Measurements from ENCODE around the gene MYLK2. TPM values are rescaled to one million over a fixed set of nuclear protein-coding genes. Genes with fewer than 3 reads are reported as not detected.

Gene MYLK2
- total RNA-seq, 2 experiments from 2014 or later: 0.19 to 0.25 TPM

GRCh38 chr20:31845300-31845863, 26.2 kb downstream of the MYLK2 start, which contains the start of gene FOXS1:
Gene FOXS1, minus strand, starts transcription at chr20:31845604. Its CDS starts 62 bp downstream, at chr20:31845542.
- ChIA-PET POLR2A (no interaction called here), CTCF (interaction anchor here (0.5 to 2.3 kb wide), 5 partner anchors 22 to 187 kb away, joined by 3 to 18 read pairs (median 4); no protein-coding TSS in a partner anchor)

GRCh38 chr20:31846793-31847138, 27.6 kb downstream of the MYLK2 start:
- ChIA-PET CTCF (interaction anchor here (0.5 to 2.3 kb wide), 20 partner anchors 9 to 202 kb away, joined by 3 to 18 read pairs (median 3); no protein-coding TSS in a partner anchor), POLR2A (interaction anchor here (0.7 kb wide), 1 partner anchor 20 kb away, joined by 3 read pairs; no protein-coding TSS in a partner anchor)

GRCh38 chr20:31848088-31848999, 29.2 kb downstream of the MYLK2 start:
- POLR2A ChIA-PET: no interaction called here
- CTCF ChIA-PET: interaction anchor here (0.9 to 1.9 kb wide), 4 partner anchors 15 to 184 kb away, joined by 3 to 7 read pairs (median 3); no protein-coding TSS in a partner anchor

- CTCF ChIA-PET: interaction anchor here (0.8 to 3.7 kb wide), 3 partner anchors 20 to 293 kb away, joined by 3 to 21 read pairs (median 3); no protein-coding TSS in a partner anchor
- POLR2A ChIA-PET: no interaction called here
These were observed 30.3 kb downstream of the MYLK2 start for GRCh38 chr20:31849306-31849930.

DNA sequence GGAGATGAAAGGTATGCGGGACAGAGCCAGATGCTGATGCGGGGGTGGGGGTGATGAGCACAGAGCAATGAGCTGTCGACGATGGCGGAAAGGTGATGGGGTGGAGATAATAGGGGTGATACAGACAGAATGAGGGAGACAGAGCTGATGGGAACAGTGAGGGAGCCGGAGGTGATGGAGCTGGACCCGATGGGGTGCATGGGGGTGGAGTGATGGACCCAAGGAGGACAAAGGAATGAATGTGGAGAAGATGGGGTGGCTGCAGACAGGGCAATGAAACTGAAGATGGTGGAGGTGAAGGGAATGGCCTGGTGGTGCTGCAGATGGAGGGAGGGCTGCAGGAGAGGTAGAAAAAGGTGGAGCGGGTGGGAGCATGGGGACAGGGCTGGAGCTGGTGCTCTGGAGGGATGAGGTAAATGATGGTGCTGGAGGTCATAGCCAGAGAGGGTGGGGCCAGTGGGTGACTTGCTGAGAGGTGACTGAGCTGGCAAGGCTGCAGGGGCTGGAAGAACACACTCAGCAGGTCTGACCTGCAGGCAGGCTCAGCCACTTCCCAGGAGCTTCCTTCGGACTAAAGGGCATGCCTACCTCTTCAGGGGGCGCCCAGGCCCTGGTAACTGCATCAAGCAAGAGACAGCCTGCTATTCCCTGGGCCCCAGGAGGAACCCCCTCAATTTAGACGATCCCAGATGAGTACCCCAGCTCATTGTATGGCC, 32.2 kb downstream of the MYLK2 start:
- ChIA-PET CTCF (interaction anchor here (0.9 to 3.8 kb wide), 12 partner anchors 11 to 240 kb away, joined by 3 to 35 read pairs (median 4); partner anchors contain the start of gene PDRG1), POLR2A (no interaction called here)

DNA sequence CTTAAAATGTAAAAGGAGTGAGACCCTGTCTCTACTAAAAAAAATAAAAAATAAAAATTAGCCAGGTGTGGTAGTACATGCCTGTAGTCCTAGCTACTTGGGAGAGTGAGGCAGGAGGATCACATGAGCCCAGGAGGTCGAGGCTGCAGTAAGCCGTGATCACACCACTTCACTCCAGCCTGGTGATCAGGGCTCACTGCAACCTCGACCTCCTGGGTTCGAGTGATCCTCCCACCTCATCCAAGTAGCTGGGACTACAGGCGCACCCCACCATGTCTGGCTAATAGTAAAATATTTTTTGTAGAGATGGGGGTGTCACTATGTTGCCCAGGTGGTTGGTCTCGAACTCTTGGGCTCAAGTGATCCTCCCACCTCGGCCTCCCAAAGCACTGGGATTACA, 34.3 kb downstream of the MYLK2 start:
- ChIA-PET CTCF (interaction anchor here (0.7 to 3.8 kb wide), 15 partner anchors 9 to 240 kb away, joined by 3 to 35 read pairs (median 4); partner anchors contain the start of gene PDRG1), POLR2A (no interaction called here)

DNA sequence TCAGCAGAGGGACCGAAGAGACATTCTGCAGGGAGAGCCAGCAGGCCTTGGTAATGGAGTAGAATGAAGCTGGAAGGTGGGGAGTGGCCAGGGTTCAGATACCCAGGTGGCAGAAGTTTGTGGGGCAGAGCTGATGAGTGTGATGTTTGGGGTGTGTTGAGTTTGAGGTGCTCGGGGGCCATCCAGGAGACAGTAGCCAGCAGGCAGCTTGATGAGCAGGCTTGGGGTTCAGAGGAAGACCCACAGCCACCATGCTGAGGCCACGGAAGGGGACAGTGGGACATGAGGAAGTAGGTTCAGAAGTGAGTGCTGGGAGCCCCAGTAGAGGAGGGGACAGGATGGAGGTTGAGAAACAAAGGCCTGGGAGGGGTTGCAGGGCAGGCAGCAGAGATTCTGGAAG, 37.4 kb downstream of the MYLK2 start:
- CTCF ChIA-PET: interaction anchor here (0.9 kb wide), 1 partner anchor 10 kb away, joined by 3 read pairs; no protein-coding TSS in a partner anchor
- POLR2A ChIA-PET: no interaction called here

DNA sequence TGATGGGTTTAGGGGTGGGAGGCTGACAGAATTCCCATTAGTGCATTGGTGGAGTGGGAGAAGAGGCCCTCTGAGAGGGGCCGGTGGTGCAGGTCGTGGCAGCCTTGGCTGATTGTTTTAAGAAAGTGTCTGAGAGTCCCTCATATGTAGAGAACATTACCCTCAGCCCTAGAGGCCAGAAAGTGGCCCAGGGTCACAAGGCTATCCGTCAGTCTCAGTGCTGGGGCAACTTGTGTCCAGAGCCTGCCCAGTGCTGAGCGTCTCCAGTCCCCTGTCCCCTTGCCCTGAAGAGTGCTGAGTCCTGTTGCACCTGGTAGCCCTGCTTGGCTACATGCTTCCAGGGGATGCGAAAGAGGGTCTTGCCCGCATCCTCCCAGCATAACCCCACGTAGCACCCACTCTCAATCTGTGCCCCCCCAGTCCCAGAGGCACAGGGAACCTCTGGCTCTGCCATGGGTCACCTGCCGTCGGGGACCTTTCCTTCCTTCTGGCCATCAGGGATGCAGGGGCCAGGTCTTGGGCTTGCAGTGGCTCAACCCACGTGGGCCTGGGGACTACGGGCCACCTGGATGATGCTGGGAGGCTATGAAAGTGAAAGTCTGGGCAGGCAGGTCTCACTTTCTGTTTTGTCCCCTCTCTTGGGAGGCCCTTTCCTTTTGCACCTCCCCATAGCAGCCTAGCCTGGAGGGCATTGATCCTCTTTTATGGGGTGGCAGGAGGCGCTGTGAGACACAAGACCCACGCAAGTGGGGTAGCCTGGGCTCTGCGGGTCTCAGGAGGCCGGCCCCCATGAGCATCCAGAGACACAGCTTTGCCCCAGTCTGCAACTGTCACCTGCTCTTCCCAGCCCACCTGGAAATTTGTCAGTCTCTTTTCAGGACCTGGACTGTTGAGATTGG, 39.0 kb downstream of the MYLK2 start:
- POLR2A ChIA-PET: no interaction called here
- CTCF ChIA-PET: no interaction called here

GRCh38 chr20:31858760-31859083, 39.6 kb downstream of the MYLK2 start:
- POLR2A ChIA-PET: no interaction called here
- CTCF ChIA-PET: interaction anchor here (0.6 kb wide), 4 partner anchors 15 to 199 kb away, joined by 3 read pairs; no protein-coding TSS in a partner anchor

- CTCF ChIA-PET: interaction anchor here (0.6 to 1.0 kb wide), 5 partner anchors 14 to 199 kb away, joined by 3 to 5 read pairs (median 3); no protein-coding TSS in a partner anchor
- POLR2A ChIA-PET: no interaction called here
These were observed 40.3 kb downstream of the MYLK2 start for GRCh38 chr20:31859266-31859997.

DNA sequence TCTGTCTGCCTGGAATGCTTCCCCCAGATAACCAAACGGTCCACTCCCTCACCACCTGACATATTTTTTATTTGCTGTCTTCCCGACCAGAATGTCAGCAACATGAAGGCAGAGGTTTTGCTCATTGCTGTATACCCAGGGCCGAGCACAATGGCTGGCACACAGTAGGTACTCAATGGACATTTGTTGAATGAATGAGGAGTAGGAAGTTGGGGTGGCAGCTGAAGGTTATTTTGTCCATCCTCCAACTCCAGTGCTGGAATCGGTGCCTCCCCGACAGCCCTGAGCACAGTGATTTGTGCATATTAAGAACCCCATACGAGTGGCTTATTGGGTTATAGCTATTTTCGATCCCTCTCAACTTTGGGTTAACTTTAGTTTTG, 40.8 kb downstream of the MYLK2 start:
- POLR2A ChIA-PET: no interaction called here
- CTCF ChIA-PET: interaction anchor here (0.7 to 1.0 kb wide), 3 partner anchors 13 to 97 kb away, joined by 3 to 5 read pairs (median 4); no protein-coding TSS in a partner anchor

DNA sequence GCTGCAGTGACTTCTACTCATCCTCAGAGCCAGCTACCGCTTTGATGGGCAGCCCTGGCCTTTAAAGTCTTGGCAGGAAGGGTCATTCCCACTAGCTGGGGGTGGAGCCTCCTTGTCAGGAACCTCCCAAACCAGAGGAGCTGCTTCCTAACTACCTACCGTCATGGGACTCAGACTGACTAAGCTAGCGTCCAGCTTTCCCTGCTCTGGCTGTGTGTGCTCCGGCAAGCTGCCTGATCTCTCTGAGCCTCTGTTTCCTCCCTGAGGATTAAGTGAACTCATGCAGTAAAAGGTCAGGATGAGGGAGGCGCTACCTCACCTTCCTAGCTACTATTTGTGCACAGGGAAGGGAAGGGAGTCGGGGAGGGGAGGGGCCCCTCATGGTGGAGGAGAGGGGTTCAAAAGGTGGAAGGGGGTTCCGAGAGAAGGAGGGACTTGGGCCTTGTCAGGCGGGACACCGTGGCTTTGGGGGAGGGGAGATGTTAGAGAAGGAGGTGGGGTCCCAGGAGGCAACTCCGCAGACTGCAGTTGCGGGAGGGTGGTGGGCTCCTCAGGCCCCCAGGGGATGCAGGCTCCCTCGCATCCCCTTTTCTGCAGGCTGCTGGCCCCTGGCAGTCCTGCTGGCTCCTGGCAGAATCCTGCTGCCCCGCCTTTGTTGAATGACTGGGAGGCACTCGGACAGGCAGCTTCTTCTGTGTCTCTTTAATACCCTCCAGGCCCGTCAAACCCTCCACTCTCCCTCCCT, 41.4 kb downstream of the MYLK2 start:
- ChIA-PET POLR2A (no interaction called here), CTCF (interaction anchor here (0.7 to 1.0 kb wide), 3 partner anchors 14 to 97 kb away, joined by 3 to 5 read pairs (median 4); no protein-coding TSS in a partner anchor)

- ChIA-PET CTCF (no interaction called here), POLR2A (no interaction called here)
These were observed 41.9 kb downstream of the MYLK2 start for GRCh38 chr20:31861135-31861384.

- CTCF ChIA-PET: interaction anchor here (0.8 to 3.1 kb wide), 3 partner anchors 9 to 91 kb away, joined by 3 to 12 read pairs (median 5); no protein-coding TSS in a partner anchor
These were observed 42.4 kb downstream of the MYLK2 start for GRCh38 chr20:31861385-31862156.

DNA sequence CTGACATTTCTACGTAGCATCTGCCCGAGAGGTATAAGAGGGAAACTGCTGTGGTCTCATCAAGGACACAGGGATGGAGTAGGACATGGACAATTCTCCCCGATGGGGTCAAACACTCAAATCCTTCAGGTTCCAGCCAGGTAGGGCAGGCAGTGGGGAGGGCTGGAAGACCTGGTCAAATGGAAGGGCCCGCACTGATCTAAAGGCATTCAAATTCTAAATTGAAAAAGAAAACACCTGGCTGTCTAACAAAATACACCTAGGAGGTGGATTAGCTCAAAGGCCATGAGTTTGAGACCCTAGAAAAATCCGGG, 43.0 kb downstream of the MYLK2 start:
- ChIA-PET POLR2A (interaction anchor here (0.7 to 1.3 kb wide), 2 partner anchors 10 to 90 kb away, joined by 3 read pairs; no protein-coding TSS in a partner anchor), CTCF (interaction anchor here (0.8 to 3.1 kb wide), 4 partner anchors 10 to 91 kb away, joined by 3 to 12 read pairs (median 4); no protein-coding TSS in a partner anchor)

More at GRCh38 chr20:31861385-31862156, 42.4 kb downstream of the MYLK2 start:
- POLR2A ChIA-PET: interaction anchor here (0.7 kb wide), 1 partner anchor 91 kb away, joined by 3 read pairs; no protein-coding TSS in a partner anchor

GRCh38 chr20:31862506-31862905, 43.4 kb downstream of the MYLK2 start:
- ChIA-PET POLR2A (interaction anchor here (1.3 kb wide), 1 partner anchor 10 kb away, joined by 3 read pairs; no protein-coding TSS in a partner anchor), CTCF (interaction anchor here (1.0 to 3.1 kb wide), 4 partner anchors 10 to 90 kb away, joined by 3 to 12 read pairs (median 4); no protein-coding TSS in a partner anchor)

Data from activated CD8-positive, alpha-beta memory T cell treated with anti-CD3 and anti-CD28 coated beads for 36 hours (primary cell).